Ovary (tissue), 9 donors: ENCODE data around the gene DENND2A. TPM values are rescaled to one million over a fixed set of nuclear protein-coding genes. Genes with fewer than 3 reads are reported as not detected.

ENCODE experiments used
- DNase-seq, 5 donors: peaks; one replicate each; pipeline ENCODE4 v3.0.0-alpha.2; 2019 to 2020
- H3K27ac ChIP-seq, 2 donors: fragments of 200-600 bp; one replicate each; pipeline versions ENCODE4 v1.5.1 to v1.8.0; 2019 to 2022
- H3K27me3 ChIP-seq: fragments of 200-600 bp; one replicate; pipeline ENCODE4 v1.8.0; 2022
- H3K36me3 ChIP-seq: fragments of 200-600 bp; sonication (generic); one replicate; pipeline ENCODE4 v1.5.1; 2019
- H3K4me1 ChIP-seq: one replicate; pipeline ENCODE4 v1.8.1; 2013; ENCODE audit warnings: mild to moderate bottlenecking, moderate library complexity; ENCODE audit not compliant: insufficient read depth
- H3K4me3 ChIP-seq: fragments of 200-600 bp; sonication (generic); one replicate; pipeline ENCODE4 v1.5.1; 2017
- H3K9me3 ChIP-seq, 2 donors: fragments of 200-600 bp in 1 of 2; sonication (generic) in 1 of 2; one replicate each; pipeline versions ENCODE4 v1.5.1 to v1.8.1; 2013 to 2019; ENCODE audit warnings: mild to moderate bottlenecking in 1 of 2, moderate library complexity in 1 of 2
- EP300 ChIP-seq: sonication (generic); formaldehyde crosslinking; IDR thresholded peaks from one replicate; pipeline ENCODE4 v1.6.1; 2017; ENCODE audit warnings: antibody characterized with exemption
- POLR2A ChIP-seq: fragments of 450-650 bp; IDR thresholded peaks from one replicate; pipeline ENCODE4 v1.6.1; 2017; ENCODE audit warnings: antibody characterized with exemption, mild to moderate bottlenecking, moderate library complexity
- WGBS, 3 donors: extraction: QIAGEN DNeasy Blood & Tissue Kit in 1 of 3; methylation state at CpG; one replicate each; pipeline versions ENCODE4 v1.1.5 to v1.1.7; 2013 to 2017; 5-methylcytosine and 5-hydroxymethylcytosine counted together
- intact Hi-C, 4 donors: fragments of 100-400 bp; cut with DNase I; formaldehyde crosslinking; loops; one replicate each; pipeline versions ENCODE4 v1.11.0 to v1.15.1; 2022 to 2023
- polyA plus RNA-seq, 2 donors: library from polyadenylated mRNA; stranded (reverse); fragments of 200-250 nt in 1 of 2; fragments of 350-450 nt in 1 of 2; fragmentation: Illumina TruSeq in 1 of 2; extraction: RNeasy Lipid Tissue Mini Kit (QIAGEN cat#74804) in 1 of 2; gene quantifications; one replicate each; pipeline ENCODE4 v1.2.3, GENCODE V29; 2013 to 2014
- total RNA-seq, 7 donors: library from RNA; depleted of rRNA in 2 of 7; stranded (reverse); fragments of >200 nt in 2 of 7; fragmentation: NEBNext Ultra II Directional in 3 of 7; extraction: Animal tissue kit (Norgen Biotek cat#: 25700) in 3 of 7; gene quantifications; one replicate each; pipeline versions ENCODE4 v1.1.0 to v1.2.4, GENCODE V29; 2016 to 2023
- TF ChIP-seq, protein P1 (sequence below), 3 donors: fragments of 450-650 bp in 2 of 3; fragments of 200-600 bp in 1 of 3; IDR thresholded peaks; one replicate each; pipeline versions ENCODE4 v1.5.1 to v1.8.0; 2016 to 2022; ENCODE audit warnings: antibody characterized with exemption in 3 of 3, mild to moderate bottlenecking in 1 of 3
- donor health status: DM: no; HTN: no; CAD: no; lungs with moderate emphysema.
- donor health status: DM: no; HTN: no; CAD: no.
- donor health status: Bipolar disorder and iron deficiency.
- donor health status: DM: yes; HTN: yes; CAD: no.
- donor health status: DM: no; HTN: no; CAD: no.
- donor health status: DM: yes; HTN: yes; CAD: no.

The DENND2A gene
- total and polyA plus RNA-seq, 9 donors = 9.8 to 61.8 (median 36.1) TPM

DNA sequence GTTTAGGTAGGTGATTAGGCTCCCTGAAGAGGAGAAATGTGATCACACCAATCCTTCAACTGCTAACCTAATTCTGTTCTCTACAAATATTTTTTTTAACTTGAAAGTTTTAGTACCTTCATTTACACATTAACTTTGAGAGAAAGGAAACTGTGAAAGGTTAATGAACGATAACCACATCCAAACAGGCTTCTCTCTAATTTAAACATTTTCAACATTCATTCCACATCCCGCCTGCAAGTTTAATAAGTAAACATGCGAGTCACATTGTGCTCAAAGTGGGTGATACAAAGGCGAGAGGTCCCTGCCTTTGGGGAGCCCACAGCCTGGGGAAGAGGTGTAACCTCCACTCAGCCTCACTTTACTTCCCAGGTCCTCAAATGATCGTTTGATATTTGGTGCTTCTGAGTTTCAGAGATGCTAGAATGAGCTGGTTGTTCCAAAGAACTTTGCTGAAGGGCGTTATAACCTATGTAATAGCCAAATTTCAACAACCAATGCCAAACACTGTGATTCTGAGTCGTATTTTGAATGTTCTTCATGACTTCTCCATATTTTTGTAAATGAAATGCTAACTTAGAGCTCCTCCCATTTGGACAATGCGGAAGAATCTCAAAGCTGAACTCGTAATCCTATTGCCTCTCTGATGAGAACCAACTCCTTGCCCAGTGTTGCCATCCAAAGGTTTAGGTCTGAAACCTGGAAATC, 47.5 kb downstream of the DENND2A start:
- H3K9me3 ChIP-seq = no peaks in the 10 kb centered on the region
- H3K4me1 ChIP-seq = peaks cover 14% of the 10 kb centered on the region
- intact Hi-C loops = no loop called here
- TF ChIP-seq POLR2A (no peak), EP300 (no peak)
- TF ChIP-seq, protein P1, sequence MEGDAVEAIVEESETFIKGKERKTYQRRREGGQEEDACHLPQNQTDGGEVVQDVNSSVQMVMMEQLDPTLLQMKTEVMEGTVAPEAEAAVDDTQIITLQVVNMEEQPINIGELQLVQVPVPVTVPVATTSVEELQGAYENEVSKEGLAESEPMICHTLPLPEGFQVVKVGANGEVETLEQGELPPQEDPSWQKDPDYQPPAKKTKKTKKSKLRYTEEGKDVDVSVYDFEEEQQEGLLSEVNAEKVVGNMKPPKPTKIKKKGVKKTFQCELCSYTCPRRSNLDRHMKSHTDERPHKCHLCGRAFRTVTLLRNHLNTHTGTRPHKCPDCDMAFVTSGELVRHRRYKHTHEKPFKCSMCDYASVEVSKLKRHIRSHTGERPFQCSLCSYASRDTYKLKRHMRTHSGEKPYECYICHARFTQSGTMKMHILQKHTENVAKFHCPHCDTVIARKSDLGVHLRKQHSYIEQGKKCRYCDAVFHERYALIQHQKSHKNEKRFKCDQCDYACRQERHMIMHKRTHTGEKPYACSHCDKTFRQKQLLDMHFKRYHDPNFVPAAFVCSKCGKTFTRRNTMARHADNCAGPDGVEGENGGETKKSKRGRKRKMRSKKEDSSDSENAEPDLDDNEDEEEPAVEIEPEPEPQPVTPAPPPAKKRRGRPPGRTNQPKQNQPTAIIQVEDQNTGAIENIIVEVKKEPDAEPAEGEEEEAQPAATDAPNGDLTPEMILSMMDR (IDR thresholded peaks at IDR 0.05) = no peak
- H3K36me3 ChIP-seq = no peaks in the 10 kb centered on the region
- no peak for DNase-seq
- no peak overlapping the region for H3K4me3 ChIP-seq
- no peak overlapping the region for H3K27ac ChIP-seq
- 88 to 93% (median 91%) methylated on average over 9 of the region's 9 CpGs for WGBS, 3 donors
- no peaks in the 10 kb centered on the region for H3K27me3 ChIP-seq

DNA sequence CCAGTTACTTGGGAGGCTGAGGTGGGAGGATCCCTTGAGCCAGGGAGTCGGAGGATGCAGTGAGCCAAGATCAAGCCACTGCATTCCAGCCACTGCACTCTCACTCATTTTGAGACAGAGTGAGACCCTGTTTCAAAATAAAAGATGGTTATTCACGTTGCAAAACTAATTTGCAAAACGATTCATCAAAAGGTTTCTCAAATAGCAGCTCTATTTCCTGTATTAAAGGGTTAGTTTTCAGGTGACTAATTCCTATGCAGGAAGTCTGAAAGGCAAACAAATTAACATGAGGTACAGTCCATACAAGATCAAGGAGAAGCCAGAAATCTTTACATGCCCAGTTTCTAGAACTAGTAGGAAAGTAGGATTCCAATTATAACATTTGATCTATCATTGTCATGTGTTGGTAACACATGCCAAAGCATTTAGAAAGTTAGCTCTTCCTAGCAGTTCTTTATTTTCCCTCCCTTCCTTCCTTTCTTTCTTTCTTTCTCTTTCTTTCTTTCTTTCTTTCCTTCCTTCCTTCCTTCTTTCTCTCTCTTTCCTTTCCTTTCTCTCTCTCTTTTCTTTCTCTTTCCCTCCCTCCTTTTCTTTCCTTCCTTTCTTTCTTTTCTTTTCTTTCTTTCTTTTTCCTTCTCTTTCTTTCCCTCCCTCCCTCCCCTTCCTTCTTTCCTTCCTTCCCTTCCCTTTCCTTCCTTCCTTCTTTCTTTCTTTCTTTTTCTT, 49.3 kb downstream of the DENND2A start:
- Histone ChIP-seq H3K27me3 (no peaks in the 10 kb centered on the region), H3K36me3 (no peaks in the 10 kb centered on the region), H3K4me1 (peaks cover 12% of the 10 kb centered on the region), H3K27ac (no peak overlapping the region), H3K9me3 (no peaks in the 10 kb centered on the region), H3K4me3 (no peak overlapping the region)
- WGBS, 3 donors = 53 to 61% (median 57%) methylated on average over 3 of the region's 3 CpGs
- TF ChIP-seq, protein P1 (IDR thresholded peaks at IDR 0.05) = no peak
- no peak for TF ChIP-seq POLR2A
- no peak for TF ChIP-seq EP300
- intact Hi-C loops = no loop called here
- DNase-seq = no peak

DNA sequence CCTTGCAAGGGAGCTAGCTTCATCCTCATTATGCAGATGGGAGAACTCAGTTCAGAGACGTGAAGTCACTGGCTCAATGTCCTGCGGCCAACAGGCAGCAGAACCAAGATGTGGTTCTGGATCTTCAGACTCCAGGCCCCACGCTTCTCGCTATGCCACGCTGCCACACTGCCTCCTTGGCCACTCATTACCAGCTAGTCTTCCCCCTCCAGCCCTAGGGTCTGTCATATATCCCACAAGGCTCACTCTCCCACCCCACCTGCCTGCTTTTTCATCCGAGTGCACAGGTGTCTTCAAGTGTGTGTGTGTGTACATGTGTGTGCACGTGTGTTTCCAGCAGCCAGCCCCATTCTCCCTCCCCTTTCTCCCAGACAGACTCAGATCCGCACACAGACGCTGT, 53.4 kb downstream of the DENND2A start:
- intact Hi-C loops = no loop called here
- Histone ChIP-seq H3K27me3 (no peaks in the 10 kb centered on the region), H3K36me3 (no peaks in the 10 kb centered on the region), H3K4me1 (no peaks in the 10 kb centered on the region), H3K4me3 (no peak overlapping the region), H3K9me3 (no peaks in the 10 kb centered on the region), H3K27ac (no peak overlapping the region)
- WGBS, 3 donors = 91 to 94% (median 92%) methylated on average over 9 of the region's 9 CpGs
- DNase-seq = no peak
- TF ChIP-seq EP300 (no peak), POLR2A (no peak)
- TF ChIP-seq, protein P1 (IDR thresholded peaks at IDR 0.05) = no peak

DNA sequence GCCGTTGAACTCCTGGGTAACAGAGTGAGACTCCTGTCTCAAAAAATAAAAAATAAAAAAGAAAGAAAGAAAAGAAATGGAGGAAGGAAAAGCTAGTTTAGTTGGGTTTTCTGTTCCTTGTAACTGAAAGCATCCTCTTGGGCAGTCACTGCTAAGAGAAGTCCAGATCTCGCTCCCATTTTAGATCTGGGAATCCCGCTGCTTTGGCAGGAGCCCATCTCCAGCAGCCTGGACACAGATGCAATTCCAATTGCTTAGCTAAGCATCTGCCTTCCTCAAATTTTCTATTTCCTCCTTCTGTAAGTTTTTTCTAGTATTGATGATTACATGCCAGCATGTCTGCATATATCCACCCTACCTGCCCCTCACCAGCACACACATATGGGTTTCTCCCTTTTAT, 54.1 kb downstream of the DENND2A start:
- H3K27ac ChIP-seq = no peak overlapping the region
- no peak for DNase-seq
- no peaks in the 10 kb centered on the region for H3K36me3 ChIP-seq
- H3K9me3 ChIP-seq = no peaks in the 10 kb centered on the region
- H3K4me1 ChIP-seq = no peaks in the 10 kb centered on the region
- TF ChIP-seq POLR2A (no peak), EP300 (no peak)
- TF ChIP-seq, protein P1 (IDR thresholded peaks at IDR 0.05) = no peak
- no peaks in the 10 kb centered on the region for H3K27me3 ChIP-seq
- no peak overlapping the region for H3K4me3 ChIP-seq
- WGBS, 3 donors = 90 to 91% (median 90%) methylated on average over 3 of the region's 3 CpGs
- intact Hi-C loops = no loop called here
